Measurements from ENCODE around the gene CYP19A1. TPM values are rescaled to one million over a fixed set of nuclear protein-coding genes. Genes with fewer than 3 reads are reported as not detected.

The CYP19A1 gene
- total and polyA plus RNA-seq, 7 donors, result 0.10 to 0.71 (median 0.41) TPM; not detected in 4

- H3K27ac ChIP-seq, result no peak overlapping the region
- intact Hi-C loops (cut with DNase I), result no loop called here
- 63 to 85% methylated on average over 3 of the region's 3 CpGs for WGBS, 2 donors
- H3K4me1 ChIP-seq, result no peaks in the 10 kb centered on the region
- H3K9me3 ChIP-seq, result no peaks in the 10 kb centered on the region
- no peak for TF ChIP-seq EP300 (IDR thresholded peaks at IDR 0.05)
- TF ChIP-seq CTCF (IDR thresholded peaks at IDR 0.05), result no peak
- no peak for TF ChIP-seq POLR2AphosphoS5 (IDR thresholded peaks at IDR 0.05)
- no peak for DNase-seq
- H3K36me3 ChIP-seq, result no peaks in the 10 kb centered on the region
- no peak overlapping the region for H3K4me3 ChIP-seq
- no peaks in the 10 kb centered on the region for H3K27me3 ChIP-seq
Observed at GRCh38 chr15:51202783-51203182, 135.6 kb downstream of the CYP19A1 start.

GRCh38 chr15:51201581-51201980 lies 136.8 kb downstream of the CYP19A1 start:
- no peaks in the 10 kb centered on the region for H3K9me3 ChIP-seq
- intact Hi-C loops (cut with DNase I), result no loop called here
- TF ChIP-seq EP300 (IDR thresholded peaks at IDR 0.05) (no peak), POLR2AphosphoS5 (IDR thresholded peaks at IDR 0.05) (no peak), CTCF (IDR thresholded peaks at IDR 0.05) (no peak), POLR2A (IDR thresholded peaks at IDR 0.05) (no peak)
- H3K4me3 ChIP-seq, result no peak overlapping the region
- no peak for DNase-seq
- no peaks in the 10 kb centered on the region for H3K36me3 ChIP-seq
- H3K27ac ChIP-seq, result no peak overlapping the region
- H3K27me3 ChIP-seq, result no peaks in the 10 kb centered on the region
- H3K4me1 ChIP-seq, result no peaks in the 10 kb centered on the region
- WGBS, 2 donors, result 90 to 91% methylated on average over 5 of the region's 5 CpGs

- no peaks in the 10 kb centered on the region for H3K9me3 ChIP-seq
- 48 to 84% methylated on average over 3 of the region's 3 CpGs for WGBS, 2 donors
- intact Hi-C loops (cut with DNase I), result no loop called here
- H3K36me3 ChIP-seq, result no peaks in the 10 kb centered on the region
- peaks cover 0 to 3% (median 0%) of the 10 kb centered on the region in 3 donors for H3K27me3 ChIP-seq
- TF ChIP-seq POLR2AphosphoS5 (IDR thresholded peaks at IDR 0.05) (no peak), EP300 (IDR thresholded peaks at IDR 0.05) (no peak), CTCF (IDR thresholded peaks at IDR 0.05) (no peak), POLR2A (IDR thresholded peaks at IDR 0.05) (no peak)
- no peak overlapping the region for H3K4me3 ChIP-seq
- no peaks in the 10 kb centered on the region for H3K4me1 ChIP-seq
- no peak overlapping the region for H3K27ac ChIP-seq
- DNase-seq, result no peak
Observed at GRCh38 chr15:51200792-51201191, 137.6 kb downstream of the CYP19A1 start.

- H3K36me3 ChIP-seq, result no peaks in the 10 kb centered on the region
- WGBS, 2 donors, result 85 to 91% methylated on average over 6 of the region's 6 CpGs
- H3K27ac ChIP-seq, result no peak overlapping the region
- H3K4me3 ChIP-seq, result no peak overlapping the region
- no peak for DNase-seq
- no peaks in the 10 kb centered on the region for H3K4me1 ChIP-seq
- H3K27me3 ChIP-seq, result peaks cover 0 to 4% (median 0%) of the 10 kb centered on the region in 3 donors
- intact Hi-C loops (cut with DNase I), result no loop called here
- no peaks in the 10 kb centered on the region for H3K9me3 ChIP-seq
- TF ChIP-seq CTCF (IDR thresholded peaks at IDR 0.05) (no peak), EP300 (IDR thresholded peaks at IDR 0.05) (no peak), POLR2AphosphoS5 (IDR thresholded peaks at IDR 0.05) (no peak), POLR2A (IDR thresholded peaks at IDR 0.05) (no peak)
Observed at GRCh38 chr15:51199541-51199940, 138.9 kb downstream of the CYP19A1 start.

GRCh38 chr15:51198701-51199232 lies 139.6 kb downstream of the CYP19A1 start:
- DNase-seq, result no peak
- Histone ChIP-seq H3K4me1 (no peaks in the 10 kb centered on the region), H3K4me3 (no peak overlapping the region), H3K36me3 (no peaks in the 10 kb centered on the region), H3K9me3 (no peaks in the 10 kb centered on the region), H3K27ac (no peak overlapping the region), H3K27me3 (peaks cover 0 to 9% (median 3%) of the 10 kb centered on the region in 3 donors)
- intact Hi-C loops (cut with DNase I), result no loop called here
- WGBS, 2 donors, result 70 to 79% methylated on average over 6 of the region's 6 CpGs
- no peak for TF ChIP-seq POLR2A (IDR thresholded peaks at IDR 0.05)
- TF ChIP-seq POLR2AphosphoS5 (IDR thresholded peaks at IDR 0.05), result no peak
- TF ChIP-seq EP300 (IDR thresholded peaks at IDR 0.05), result no peak
- TF ChIP-seq CTCF (IDR thresholded peaks at IDR 0.05), result no peak

Data from sigmoid colon (tissue), 7 donors.